ENCODE results near the gene PHLDA3. TPM values are rescaled to one million over a fixed set of nuclear protein-coding genes. Genes with fewer than 3 reads are reported as not detected.
A peak's percentile ranks its signal among the peaks of the same experiment; 100 is the strongest.
"Not testable (repeated sequence)": the region's sequence is repeated elsewhere in the genome, so short reads cannot be mapped to it uniquely, and the experiment has no call there.

PHLDA3 gene
- total RNA-seq, 1 donor from 2014 or later = 78.6 TPM

- peak; percentile 31 for ATAC-seq
Observed at GRCh38 chr1:201503397-201504176, 34.6 kb upstream of the PHLDA3 start.

- ATAC-seq = no peak
Observed at GRCh38 chr1:201502511-201502857, 33.5 kb upstream of the PHLDA3 start.

GRCh38 chr1:201501812-201502510 is 33.0 kb upstream of the PHLDA3 start:
- no peak for ATAC-seq

GRCh38 chr1:201501144-201501543 is 32.2 kb upstream of the PHLDA3 start:
- no peak for ATAC-seq

- no peak for ATAC-seq
Observed at GRCh38 chr1:201500670-201501120, 31.7 kb upstream of the PHLDA3 start.

- no peak for ATAC-seq
Observed at GRCh38 chr1:201499795-201500669, 31.0 kb upstream of the PHLDA3 start.

GRCh38 chr1:201499191-201499590 is 30.2 kb upstream of the PHLDA3 start:
- no peak for ATAC-seq

- ATAC-seq = no peak
Observed at GRCh38 chr1:201498621-201499020, 29.6 kb upstream of the PHLDA3 start.

GRCh38 chr1:201497935-201498509 is 29.0 kb upstream of the PHLDA3 start:
- ATAC-seq = no peak

- no peak for ATAC-seq
Observed at GRCh38 chr1:201496296-201496690, 27.3 kb upstream of the PHLDA3 start.

GRCh38 chr1:201495551-201496295 is 26.7 kb upstream of the PHLDA3 start:
- peak; percentile 86 for ATAC-seq

- ATAC-seq = no peak
Observed at GRCh38 chr1:201493757-201494617, 25.0 kb upstream of the PHLDA3 start.

- ATAC-seq = not testable (repeated sequence)
Observed at GRCh38 chr1:201493026-201493656, 24.2 kb upstream of the PHLDA3 start.

- no peak for ATAC-seq
Observed at GRCh38 chr1:201491896-201492511, 23.0 kb upstream of the PHLDA3 start.

- ATAC-seq = no peak
Observed at GRCh38 chr1:201490708-201491131, 21.7 kb upstream of the PHLDA3 start.

- peak; percentile 29 for ATAC-seq
Observed at GRCh38 chr1:201489643-201490261, 20.8 kb upstream of the PHLDA3 start.

GRCh38 chr1:201488830-201489589 is 20.0 kb upstream of the PHLDA3 start:
- peak; percentile 67 for ATAC-seq

- ATAC-seq = no peak
Observed at GRCh38 chr1:201487742-201488141, 18.8 kb upstream of the PHLDA3 start.

- ATAC-seq = no peak
Observed at GRCh38 chr1:201486187-201486586, 17.2 kb upstream of the PHLDA3 start.
